ENCODE data around the gene CTRB2.

Gene CTRB2

GRCh38 chr16:75231570-75231969 is 24.6 kb upstream of the CTRB2 start:
- DNase-seq (ENCODE audit: low spot score): no peak
- in situ Hi-C loops (cut with MboI; ENCODE audit: low sequenced_read_pairs, unreplicated experiment): no loop called here
- no peak for TF ChIP-seq CTCF (IDR thresholded peaks at IDR 0.05; ENCODE audit: borderline replicate concordance, control extremely low read depth, extremely low read depth, insufficient read depth, missing control alignments)

- in situ Hi-C loops (cut with MboI; ENCODE audit: low sequenced_read_pairs, unreplicated experiment): no loop called here
- no peak for TF ChIP-seq CTCF (IDR thresholded peaks at IDR 0.05; ENCODE audit: borderline replicate concordance, control extremely low read depth, extremely low read depth, insufficient read depth, missing control alignments)
- no peak for DNase-seq (ENCODE audit: low spot score)
Observed at GRCh38 chr16:75230471-75231110, 23.6 kb upstream of the CTRB2 start.

GRCh38 chr16:75229172-75230031 is 22.4 kb upstream of the CTRB2 start:
- DNase-seq (ENCODE audit: low spot score): no peak
- in situ Hi-C loops (cut with MboI; ENCODE audit: low sequenced_read_pairs, unreplicated experiment): no loop called here

GRCh38 chr16:75228143-75228976 is 21.4 kb upstream of the CTRB2 start:
- in situ Hi-C loops (cut with MboI; ENCODE audit: low sequenced_read_pairs, unreplicated experiment): no loop called here
- no peak for TF ChIP-seq CTCF (IDR thresholded peaks at IDR 0.05; ENCODE audit: borderline replicate concordance, control extremely low read depth, extremely low read depth, insufficient read depth, missing control alignments)
- no peak for DNase-seq (ENCODE audit: low spot score)

More at GRCh38 chr16:75229172-75230031, 22.4 kb upstream of the CTRB2 start:
- no peak for TF ChIP-seq CTCF (IDR thresholded peaks at IDR 0.05; ENCODE audit: borderline replicate concordance, control extremely low read depth, extremely low read depth, insufficient read depth, missing control alignments)

GRCh38 chr16:75227361-75228142 is 20.6 kb upstream of the CTRB2 start:
- no peak for DNase-seq (ENCODE audit: low spot score)

More at GRCh38 chr16:75227361-75228142, 20.6 kb upstream of the CTRB2 start:
- TF ChIP-seq CTCF (IDR thresholded peaks at IDR 0.05; ENCODE audit: borderline replicate concordance, control extremely low read depth, extremely low read depth, insufficient read depth, missing control alignments): no peak
- in situ Hi-C loops (cut with MboI; ENCODE audit: low sequenced_read_pairs, unreplicated experiment): no loop called here

Data from GM13976 (cell line).